T-helper 2 cell treated with Interferon-gamma antibody and Interleukin-4, amounts not matched to agents 5 μg/mL and 100 μg/mL, for 36 hours (primary cell): ENCODE results near the gene LRRC10B.

ENCODE experiments used
- DNase-seq: peaks from one replicate; pipeline ENCODE4 v3.0.0; 2021; ENCODE audit warnings: low spot score
- H3K27ac Mint-ChIP-seq: one replicate; pipeline ENCODE4 v1.8.0; 2021; ENCODE audit warnings: mild to moderate bottlenecking, mixed read lengths
- H3K27me3 Mint-ChIP-seq: one replicate; pipeline ENCODE4 v1.8.0; 2021; ENCODE audit warnings: low read depth, mixed read lengths
- H3K36me3 Mint-ChIP-seq: one replicate; pipeline ENCODE4 v1.8.0; 2021; ENCODE audit warnings: low read depth, mixed read lengths
- H3K4me1 Mint-ChIP-seq: one replicate; pipeline ENCODE4 v1.8.0; 2021; ENCODE audit warnings: low read depth, mixed read lengths
- H3K4me3 Mint-ChIP-seq: one replicate; pipeline ENCODE4 v1.8.0; 2022; ENCODE audit warnings: mild to moderate bottlenecking, moderate library complexity, mixed read lengths
- H3K9me3 Mint-ChIP-seq: one replicate; pipeline ENCODE4 v1.8.0; 2021; ENCODE audit warnings: mixed read lengths

LRRC10B gene

DNA sequence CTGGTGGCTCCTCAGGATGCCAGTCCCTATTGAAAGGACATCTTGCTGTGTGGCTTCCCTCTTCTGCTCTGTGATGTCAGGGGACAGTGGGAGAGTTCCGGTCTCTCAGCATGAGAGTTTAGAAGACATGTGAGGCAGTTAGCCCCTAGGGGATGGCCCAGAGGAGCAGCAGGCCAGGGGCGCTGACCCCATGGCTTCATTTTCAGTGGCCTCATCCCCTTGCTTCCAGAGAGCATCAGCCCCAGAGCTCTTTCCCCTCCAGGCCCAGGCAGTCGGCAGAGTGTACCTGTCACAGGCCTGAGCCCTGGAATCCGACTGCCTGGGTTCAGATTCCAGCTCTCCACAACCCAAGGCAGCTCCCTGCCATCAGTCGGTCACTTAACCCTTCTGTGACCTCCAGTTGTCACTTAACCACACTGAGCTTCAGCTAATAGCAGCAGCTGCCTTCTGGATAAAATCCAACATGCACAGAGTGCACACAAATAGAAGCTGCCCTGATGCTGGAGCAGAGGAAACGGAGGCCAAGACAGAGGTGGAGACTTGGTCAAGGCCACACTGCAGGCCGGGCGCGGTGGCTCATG lies 14.1 kb upstream of the LRRC10B start:
- DNase-seq: no peak
- no peak overlapping the region for H3K27ac Mint-ChIP-seq

DNA sequence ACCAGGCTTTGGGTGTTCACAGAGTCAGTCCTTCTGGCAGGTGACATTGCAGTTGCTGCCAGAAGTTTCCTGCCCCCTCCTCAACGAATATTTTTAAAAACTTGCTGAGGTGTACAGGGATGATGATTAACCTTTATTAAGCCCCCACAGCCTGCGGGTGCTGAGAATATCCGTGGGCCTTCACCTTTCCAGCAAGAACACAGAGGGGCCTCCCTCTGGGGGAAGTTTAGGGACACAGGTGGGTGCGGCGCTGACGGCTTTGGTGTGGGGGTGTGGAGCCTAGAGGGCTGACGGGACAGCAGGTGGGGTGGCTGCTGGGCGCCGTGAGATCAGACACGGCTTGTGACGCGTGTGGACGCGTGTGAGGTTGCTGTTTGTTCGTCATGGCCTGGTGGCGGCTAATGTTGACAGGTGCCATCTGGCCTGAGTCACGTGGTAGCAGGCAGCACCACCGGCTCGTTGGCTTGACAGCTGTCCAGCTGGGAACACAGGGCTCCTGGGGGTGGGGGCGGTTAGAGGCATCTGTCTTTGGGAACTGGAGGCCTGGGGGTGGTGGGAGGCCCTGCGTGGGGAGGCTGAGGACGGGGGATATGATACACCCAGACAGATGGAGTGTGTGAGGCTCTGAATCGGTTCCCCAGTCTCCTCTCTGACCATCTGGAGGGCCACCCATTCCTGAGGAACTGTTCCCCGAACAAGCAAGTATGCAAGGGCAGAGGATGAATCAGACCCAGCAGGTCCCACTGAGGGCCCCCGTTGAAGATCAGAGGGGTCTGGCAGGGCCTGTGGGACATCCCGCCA lies 12.5 kb upstream of the LRRC10B start:
- no peaks in the 10 kb centered on the region for H3K9me3 Mint-ChIP-seq
- H3K4me3 Mint-ChIP-seq: no peak overlapping the region
- no peak for DNase-seq
- no peaks in the 10 kb centered on the region for H3K27me3 Mint-ChIP-seq
- H3K27ac Mint-ChIP-seq: no peak overlapping the region
- H3K4me1 Mint-ChIP-seq: no peaks in the 10 kb centered on the region
- H3K36me3 Mint-ChIP-seq: no peaks in the 10 kb centered on the region

More for the DNA sequence above, 14.1 kb upstream of the LRRC10B start:
- Mint-ChIP-seq H3K4me3 (no peak overlapping the region), H3K27me3 (no peaks in the 10 kb centered on the region), H3K9me3 (no peaks in the 10 kb centered on the region), H3K4me1 (no peaks in the 10 kb centered on the region), H3K36me3 (no peaks in the 10 kb centered on the region)

DNA sequence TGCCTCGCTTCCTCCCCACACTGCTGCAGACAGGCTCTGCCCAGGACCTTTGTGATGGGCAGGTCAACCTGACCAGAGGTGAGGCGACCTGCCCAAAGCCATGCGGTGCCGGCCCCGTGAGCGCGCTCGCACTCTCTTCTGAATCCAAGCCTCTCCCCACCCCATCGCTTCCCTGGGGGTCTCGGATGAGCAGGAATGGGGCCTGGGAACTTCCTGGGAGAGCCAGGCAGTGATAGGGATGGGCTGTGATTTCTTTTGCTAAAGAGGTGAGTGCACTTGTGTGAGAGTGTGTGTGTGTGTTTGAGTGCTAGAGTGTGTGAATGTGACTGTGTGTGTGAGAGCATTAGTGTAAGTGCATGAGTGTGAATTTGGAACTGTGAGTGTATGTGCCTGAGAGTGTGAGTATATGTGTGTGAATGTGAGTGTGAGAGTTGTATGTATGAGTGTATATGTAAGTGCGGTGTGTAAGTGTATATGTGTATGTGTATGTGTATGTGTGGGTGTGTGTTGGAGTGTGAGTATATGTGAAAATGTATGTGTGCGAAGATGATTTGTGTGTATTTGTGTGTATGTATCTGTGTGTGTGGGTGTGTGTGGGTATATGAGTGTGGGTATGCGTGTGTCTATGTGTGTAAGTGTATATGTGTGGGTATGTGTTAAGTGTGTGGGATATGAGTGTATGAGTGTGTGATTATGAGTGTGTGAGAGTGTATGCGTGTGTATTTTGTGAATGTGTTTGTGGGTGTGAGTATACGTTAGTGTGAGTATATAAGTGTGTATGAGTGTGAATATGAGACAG lies 11.7 kb upstream of the LRRC10B start:
- Mint-ChIP-seq H3K4me3 (no peak overlapping the region), H3K27ac (no peak overlapping the region), H3K4me1 (no peaks in the 10 kb centered on the region), H3K9me3 (no peaks in the 10 kb centered on the region), H3K36me3 (no peaks in the 10 kb centered on the region), H3K27me3 (no peaks in the 10 kb centered on the region)
- DNase-seq: no peak

DNA sequence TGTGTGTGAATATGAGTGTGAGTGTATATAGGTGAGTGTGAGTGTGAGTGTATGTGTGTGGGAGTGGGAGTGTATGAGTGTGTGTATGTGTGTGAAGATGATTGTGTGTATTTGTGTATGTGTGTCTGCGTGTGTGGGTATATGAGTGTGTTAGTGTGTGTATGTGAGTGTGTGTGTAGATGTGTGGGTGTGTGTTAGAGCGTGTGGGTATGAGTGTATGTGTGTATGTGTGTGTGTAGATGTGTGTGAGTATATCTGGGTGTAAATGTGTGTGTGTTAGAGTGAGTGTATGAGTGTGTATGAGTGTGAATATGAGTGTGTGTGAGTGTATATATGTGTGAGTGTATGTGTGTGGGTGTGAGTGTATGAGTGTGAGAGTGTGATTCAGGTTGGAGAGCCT lies 11.1 kb upstream of the LRRC10B start:
- no peak overlapping the region for H3K4me3 Mint-ChIP-seq
- no peaks in the 10 kb centered on the region for H3K36me3 Mint-ChIP-seq

DNA sequence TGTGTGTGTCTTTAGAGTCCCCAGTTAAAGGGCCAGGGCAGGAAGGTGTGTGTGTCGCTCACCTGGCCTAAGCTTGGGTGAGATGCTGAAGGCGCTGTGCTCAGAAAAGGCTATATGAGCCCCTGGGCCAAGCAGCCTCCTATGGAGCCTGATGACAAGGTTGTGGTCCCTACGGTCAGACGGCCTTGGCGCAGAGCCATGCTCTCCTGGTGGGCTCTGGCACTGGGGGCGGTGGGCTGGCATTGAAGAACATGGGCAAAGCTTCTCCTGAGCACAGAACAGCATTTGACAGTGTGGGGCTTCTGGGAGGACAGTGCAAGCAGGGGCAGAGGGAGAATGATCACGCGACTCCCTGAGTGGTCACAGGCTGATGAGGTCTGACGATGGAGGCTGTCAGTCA lies 10.7 kb upstream of the LRRC10B start:
- peaks cover 2% of the 10 kb centered on the region for H3K27me3 Mint-ChIP-seq
- H3K27ac Mint-ChIP-seq: no peak overlapping the region
- no peaks in the 10 kb centered on the region for H3K9me3 Mint-ChIP-seq
- DNase-seq: no peak
- H3K4me3 Mint-ChIP-seq: no peak overlapping the region
- no peaks in the 10 kb centered on the region for H3K4me1 Mint-ChIP-seq
- H3K36me3 Mint-ChIP-seq: no peaks in the 10 kb centered on the region

More for the DNA sequence above, 11.1 kb upstream of the LRRC10B start:
- Mint-ChIP-seq H3K27ac (no peak overlapping the region), H3K9me3 (no peaks in the 10 kb centered on the region), H3K27me3 (peaks cover 1% of the 10 kb centered on the region), H3K4me1 (no peaks in the 10 kb centered on the region)
- DNase-seq: no peak

DNA sequence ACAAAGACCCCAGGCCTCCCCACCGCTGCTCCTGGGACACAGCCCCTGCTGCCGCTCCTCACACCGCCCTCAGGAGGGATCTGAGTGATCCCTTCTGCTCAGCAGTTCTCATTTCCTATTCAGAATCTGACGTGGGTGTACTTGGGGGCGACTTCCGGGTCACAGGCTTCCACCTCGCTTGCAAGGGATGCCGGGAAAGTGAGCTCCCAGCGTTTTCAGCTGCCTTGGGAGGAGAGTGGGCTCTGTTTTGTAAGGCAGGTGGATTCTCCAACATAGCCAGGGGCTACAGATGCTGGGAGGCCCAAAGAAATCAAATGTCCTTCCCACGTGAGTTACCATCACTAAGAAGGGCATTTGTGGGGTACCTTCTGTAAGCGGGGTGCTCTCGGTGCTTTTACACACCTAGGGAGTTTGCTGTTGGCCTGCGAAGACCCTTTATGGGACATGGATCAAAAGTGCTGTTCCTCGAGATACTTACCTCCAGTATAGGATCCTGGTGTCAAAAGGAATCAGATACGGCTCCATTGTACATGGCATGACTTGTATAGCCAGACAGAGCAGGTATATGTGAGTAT lies 9.7 kb upstream of the LRRC10B start:
- H3K36me3 Mint-ChIP-seq: no peaks in the 10 kb centered on the region
- peaks cover 2% of the 10 kb centered on the region for H3K27me3 Mint-ChIP-seq
- no peak overlapping the region for H3K27ac Mint-ChIP-seq
- H3K4me3 Mint-ChIP-seq: no peak overlapping the region
- no peak for DNase-seq
- H3K9me3 Mint-ChIP-seq: no peaks in the 10 kb centered on the region
- peaks cover 8% of the 10 kb centered on the region for H3K4me1 Mint-ChIP-seq

DNA sequence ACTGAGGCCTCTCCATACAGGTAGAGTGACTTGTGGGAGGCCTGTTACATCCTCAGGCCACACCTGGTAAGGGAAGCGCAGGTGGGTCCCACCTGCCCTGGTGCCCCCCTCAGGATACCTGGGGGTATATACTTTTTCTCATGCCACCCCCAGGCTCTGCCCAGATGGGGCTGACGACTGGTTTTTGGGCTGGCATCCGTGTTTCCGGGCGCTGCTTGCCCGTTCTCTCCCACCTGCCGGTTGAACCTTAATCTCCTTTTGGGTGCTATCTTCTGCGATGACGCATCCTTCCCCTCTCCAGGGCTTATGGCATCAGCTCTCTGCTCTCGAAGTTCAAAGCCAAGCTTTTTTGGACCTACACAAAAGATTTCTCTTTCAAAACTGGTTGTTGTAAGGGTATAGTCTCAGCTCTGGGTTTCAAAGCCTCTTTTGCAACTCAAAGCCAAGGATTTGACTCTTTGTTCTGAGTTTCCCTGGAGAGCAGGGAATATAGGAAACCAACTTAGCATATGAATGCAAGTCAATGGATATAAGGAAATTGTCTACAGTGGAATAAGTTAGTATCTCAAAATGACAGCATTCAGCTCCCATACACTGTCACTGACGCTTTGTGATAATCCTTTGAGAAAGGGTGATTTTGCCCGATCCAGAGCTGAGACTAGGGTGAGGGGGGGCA lies 8.6 kb upstream of the LRRC10B start:
- no peaks in the 10 kb centered on the region for H3K9me3 Mint-ChIP-seq
- H3K27me3 Mint-ChIP-seq: peaks cover 4% of the 10 kb centered on the region
- no peaks in the 10 kb centered on the region for H3K36me3 Mint-ChIP-seq
- H3K4me3 Mint-ChIP-seq: no peak overlapping the region
- no peak overlapping the region for H3K27ac Mint-ChIP-seq
- H3K4me1 Mint-ChIP-seq: peaks cover 8% of the 10 kb centered on the region
- no peak for DNase-seq

DNA sequence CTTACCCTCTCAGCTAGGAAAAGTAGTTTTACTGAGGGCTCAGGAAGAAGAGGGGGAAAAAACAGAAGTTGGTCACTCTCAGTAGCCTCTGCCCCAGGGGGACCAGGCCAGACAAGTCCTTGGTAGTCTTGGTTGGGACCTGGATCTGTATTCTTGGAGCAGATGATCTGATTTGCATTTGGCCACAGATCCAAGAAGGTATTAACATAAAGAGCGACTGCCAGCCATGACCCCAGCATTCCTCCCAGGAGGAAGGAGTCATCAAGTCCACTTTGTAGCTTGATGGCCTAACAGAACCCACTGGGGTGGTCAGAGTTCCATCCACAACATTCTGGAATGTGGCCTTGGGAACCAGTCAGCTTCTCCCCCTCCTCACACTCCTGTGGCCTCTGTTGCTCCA lies 6.0 kb upstream of the LRRC10B start:
- H3K36me3 Mint-ChIP-seq: no peaks in the 10 kb centered on the region
- H3K9me3 Mint-ChIP-seq: no peaks in the 10 kb centered on the region
- DNase-seq: no peak
- peaks cover 8% of the 10 kb centered on the region for H3K4me1 Mint-ChIP-seq
- no peak overlapping the region for H3K27ac Mint-ChIP-seq
- H3K4me3 Mint-ChIP-seq: no peak overlapping the region
- peaks cover 22% of the 10 kb centered on the region for H3K27me3 Mint-ChIP-seq

DNA sequence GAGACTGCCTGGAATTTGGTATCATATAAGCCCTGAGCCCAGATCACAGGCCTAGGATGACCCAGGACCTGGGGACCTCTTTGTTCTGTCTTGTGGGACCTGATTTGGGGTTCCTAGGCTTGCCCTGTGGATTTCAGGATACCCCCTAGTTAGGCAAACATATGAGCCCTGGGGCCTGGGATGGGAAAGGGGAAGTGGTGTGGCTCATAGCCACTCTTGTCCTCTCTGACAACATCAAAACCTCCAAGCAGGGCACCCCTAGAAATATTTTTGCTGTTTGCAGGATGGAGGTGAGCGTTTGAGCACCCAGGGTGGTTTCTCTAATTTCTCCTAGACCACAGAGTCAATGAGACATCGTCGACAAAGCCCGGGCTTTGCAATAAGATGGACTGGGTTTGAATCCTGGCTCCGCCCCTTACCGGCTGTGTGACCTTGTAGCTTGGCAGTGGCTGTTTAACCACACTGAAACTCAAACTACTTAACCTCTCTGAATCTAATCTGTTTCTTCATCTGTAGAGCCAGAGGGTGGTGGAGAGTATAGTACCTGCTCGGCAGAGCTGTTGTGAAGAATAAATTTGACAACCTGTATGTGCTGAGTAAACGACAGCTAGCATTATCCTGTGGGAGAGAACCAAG lies 5.3 kb upstream of the LRRC10B start:
- H3K27ac Mint-ChIP-seq: peak overlapping the region; percentile 41
- peaks cover 14% of the 10 kb centered on the region for H3K4me1 Mint-ChIP-seq
- H3K27me3 Mint-ChIP-seq: peaks cover 30% of the 10 kb centered on the region
- no peak overlapping the region for H3K4me3 Mint-ChIP-seq
- H3K9me3 Mint-ChIP-seq: no peaks in the 10 kb centered on the region
- H3K36me3 Mint-ChIP-seq: no peaks in the 10 kb centered on the region
- no peak for DNase-seq

DNA sequence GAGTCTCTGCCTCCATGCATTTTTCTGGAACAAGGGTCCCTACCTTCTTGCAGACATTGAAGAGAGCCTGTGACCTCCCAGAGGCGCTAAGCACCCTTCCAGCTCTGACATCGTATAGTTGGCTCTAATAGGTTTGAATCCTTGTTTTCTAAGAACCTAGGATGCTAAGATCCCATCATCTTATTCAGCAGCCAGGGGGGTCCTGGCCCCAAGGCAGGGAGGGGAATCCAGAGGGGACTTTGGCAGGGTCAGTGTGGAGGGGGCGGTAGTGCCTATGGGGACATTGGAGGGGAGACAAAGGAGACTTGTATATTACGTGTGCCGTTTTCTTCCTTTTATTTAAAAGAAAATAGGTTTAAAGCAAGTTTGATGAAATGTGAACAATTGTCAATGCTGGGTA lies 3.4 kb upstream of the LRRC10B start:
- Mint-ChIP-seq H3K27ac (no peak overlapping the region), H3K36me3 (no peaks in the 10 kb centered on the region), H3K9me3 (no peaks in the 10 kb centered on the region), H3K4me1 (peaks cover 15% of the 10 kb centered on the region), H3K27me3 (peaks cover 34% of the 10 kb centered on the region), H3K4me3 (no peak overlapping the region)
- DNase-seq: no peak

DNA sequence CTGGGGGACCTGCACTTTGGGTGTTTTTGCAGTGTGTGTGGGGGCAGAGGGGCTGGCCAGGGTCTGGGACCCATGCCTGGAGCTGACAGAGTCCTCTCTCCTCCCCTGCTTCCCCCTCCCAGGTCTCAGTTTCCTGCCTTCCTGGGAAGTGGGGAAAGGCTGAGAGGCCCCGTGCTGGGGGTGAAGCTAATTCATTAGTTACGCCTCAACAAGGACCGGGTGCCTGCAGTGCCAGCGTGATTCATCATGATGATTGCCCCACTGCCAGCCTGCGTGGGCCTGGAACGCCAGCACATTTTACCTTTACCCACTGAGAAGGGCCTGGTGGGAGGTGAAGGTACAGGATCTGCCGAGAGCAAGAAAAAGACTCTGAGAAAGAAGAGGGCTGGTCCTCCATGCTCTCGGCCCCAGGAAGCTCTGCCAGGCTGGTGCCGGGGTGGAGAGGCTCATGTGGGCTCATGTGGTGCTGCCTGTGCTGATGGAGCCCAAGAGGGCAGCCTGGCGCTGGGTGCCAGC lies 2.9 kb upstream of the LRRC10B start:
- Mint-ChIP-seq H3K36me3 (no peaks in the 10 kb centered on the region), H3K27ac (no peak overlapping the region), H3K4me1 (peaks cover 15% of the 10 kb centered on the region), H3K27me3 (peaks cover 36% of the 10 kb centered on the region), H3K9me3 (no peaks in the 10 kb centered on the region), H3K4me3 (no peak overlapping the region)
- no peak for DNase-seq

DNA sequence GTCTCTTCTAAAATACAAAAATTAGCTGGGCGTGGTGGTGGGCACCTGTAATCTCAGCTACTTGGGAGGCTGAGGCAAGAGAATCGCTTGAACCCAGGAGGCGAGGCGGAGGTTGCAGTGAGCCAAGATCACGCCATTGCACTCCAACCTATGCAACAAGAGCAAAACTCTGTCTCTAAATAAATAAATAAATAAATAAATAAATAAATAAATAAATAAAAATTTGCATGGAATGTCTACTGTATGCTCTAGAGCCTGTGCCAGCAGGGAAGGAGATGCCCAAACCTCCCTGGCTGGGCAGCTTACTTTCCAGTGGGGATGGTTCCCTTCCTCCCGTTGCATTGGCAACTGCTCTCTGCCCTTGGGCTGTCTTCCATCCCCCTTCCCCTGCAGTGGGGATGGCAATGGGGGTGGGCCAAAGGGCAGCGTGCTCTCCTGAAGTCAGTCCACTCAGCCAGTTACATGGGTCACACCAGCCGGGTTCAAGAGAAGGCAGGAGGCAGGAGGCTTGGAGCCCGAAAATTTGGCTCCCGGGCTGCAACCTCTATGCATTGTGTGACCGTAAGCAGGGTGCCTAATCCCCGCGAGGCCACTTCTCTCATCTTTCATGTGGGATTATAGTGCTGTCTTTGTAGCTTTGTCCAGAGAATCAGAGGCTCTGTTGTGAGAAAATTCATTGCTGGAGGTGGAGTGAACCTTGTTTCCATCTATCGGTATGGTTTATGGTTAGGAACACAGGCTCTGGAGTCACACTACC lies 1.4 kb upstream of the LRRC10B start:
- H3K4me3 Mint-ChIP-seq: no peak overlapping the region
- no peak overlapping the region for H3K27ac Mint-ChIP-seq
- DNase-seq: no peak
- H3K4me1 Mint-ChIP-seq: peaks cover 15% of the 10 kb centered on the region
- peaks cover 44% of the 10 kb centered on the region for H3K27me3 Mint-ChIP-seq
- no peaks in the 10 kb centered on the region for H3K36me3 Mint-ChIP-seq
- H3K9me3 Mint-ChIP-seq: no peaks in the 10 kb centered on the region
